Hematopoietic multipotent progenitor cell treated with erythropoietin and hydrocortisone succinate and interleukin-3 and kit ligand, for 4 days (in vitro differentiated cells): Measurements from ENCODE around the gene AKTIP.

Experiments used
- DNase-seq: peaks from one replicate; pipeline ENCODE4 v3.0.0-alpha.2; 2015

Gene AKTIP

DNA sequence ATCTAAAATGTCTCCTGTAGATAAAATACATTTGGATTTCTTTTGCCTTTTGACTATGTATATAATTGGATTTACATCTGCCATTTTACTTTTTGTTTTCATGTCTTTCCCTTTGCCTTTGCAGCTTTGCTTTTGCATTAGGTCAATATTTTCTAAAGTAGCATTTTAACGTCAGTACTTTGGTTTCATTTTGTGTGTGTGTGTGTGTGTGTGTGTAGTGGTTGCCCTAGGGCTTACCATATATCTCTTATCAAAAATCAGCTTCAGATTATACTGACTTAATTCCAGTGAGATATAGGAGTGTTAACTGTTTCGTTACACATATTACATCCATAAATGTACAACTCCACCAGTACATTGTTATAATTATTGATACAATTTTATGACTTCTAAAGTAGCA lies 26.1 kb downstream of the AKTIP start:
- DNase-seq = no peak

DNA sequence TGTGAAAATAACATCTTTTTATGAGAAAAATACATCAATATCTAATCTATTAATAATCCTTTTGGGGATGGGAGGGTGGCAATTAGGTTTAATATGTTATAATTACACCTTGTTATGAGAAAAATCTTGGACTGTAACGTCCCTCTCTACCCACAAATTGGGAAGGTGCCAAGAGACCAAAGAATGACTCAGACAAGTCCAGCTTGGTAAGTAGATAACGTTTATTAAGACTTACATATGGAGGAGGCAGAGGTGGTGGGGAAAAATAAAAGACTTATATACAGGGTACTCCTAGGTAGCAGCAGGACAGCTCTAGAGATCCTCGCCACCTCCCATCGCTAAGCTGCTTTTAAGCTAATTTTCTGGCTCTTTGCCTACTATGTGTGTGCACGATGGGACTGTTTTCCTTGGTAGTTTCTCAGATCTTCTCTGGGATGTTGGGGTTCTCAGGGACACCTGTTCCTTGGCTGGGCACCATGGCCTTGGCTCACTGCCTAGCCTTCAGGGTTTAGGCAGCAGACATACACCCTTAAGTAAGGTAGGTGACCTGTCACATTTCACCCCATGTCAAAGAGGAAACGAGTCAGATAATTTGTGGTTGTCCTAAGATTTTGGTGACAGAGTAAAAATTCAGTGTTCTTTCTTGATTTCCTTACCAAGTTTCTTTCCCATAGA lies 37.3 kb downstream of the AKTIP start:
- DNase-seq = peak; percentile 89

DNA sequence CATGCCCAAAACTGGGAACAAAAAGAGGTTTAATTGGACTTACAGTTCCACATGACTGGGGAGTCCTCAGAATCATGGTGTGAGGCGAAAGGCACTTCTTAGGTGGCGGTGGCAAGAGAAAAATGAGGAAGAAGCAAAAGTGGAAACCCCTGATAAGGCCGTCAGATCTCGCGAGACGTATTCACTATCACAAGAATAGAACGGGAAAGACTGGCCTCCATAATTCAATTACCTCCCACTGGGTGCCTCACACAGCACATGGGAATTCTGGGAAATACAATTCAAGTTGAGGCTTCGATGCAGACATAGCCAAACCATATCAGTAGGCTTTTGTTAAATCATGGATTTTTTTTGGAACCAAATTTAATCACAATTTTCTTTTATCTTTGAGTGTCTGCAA lies 44.4 kb downstream of the AKTIP start:
- peak; percentile 33 for DNase-seq

- DNase-seq = peak; percentile 66
Measured at GRCh38 chr16:53457670-53458069, 45.3 kb downstream of the AKTIP start.

- peak; percentile 85 for DNase-seq
Measured at GRCh38 chr16:53456625-53457024, 46.4 kb downstream of the AKTIP start.

GRCh38 chr16:53453928-53454327 lies 49.1 kb downstream of the AKTIP start:
- no peak for DNase-seq

DNA sequence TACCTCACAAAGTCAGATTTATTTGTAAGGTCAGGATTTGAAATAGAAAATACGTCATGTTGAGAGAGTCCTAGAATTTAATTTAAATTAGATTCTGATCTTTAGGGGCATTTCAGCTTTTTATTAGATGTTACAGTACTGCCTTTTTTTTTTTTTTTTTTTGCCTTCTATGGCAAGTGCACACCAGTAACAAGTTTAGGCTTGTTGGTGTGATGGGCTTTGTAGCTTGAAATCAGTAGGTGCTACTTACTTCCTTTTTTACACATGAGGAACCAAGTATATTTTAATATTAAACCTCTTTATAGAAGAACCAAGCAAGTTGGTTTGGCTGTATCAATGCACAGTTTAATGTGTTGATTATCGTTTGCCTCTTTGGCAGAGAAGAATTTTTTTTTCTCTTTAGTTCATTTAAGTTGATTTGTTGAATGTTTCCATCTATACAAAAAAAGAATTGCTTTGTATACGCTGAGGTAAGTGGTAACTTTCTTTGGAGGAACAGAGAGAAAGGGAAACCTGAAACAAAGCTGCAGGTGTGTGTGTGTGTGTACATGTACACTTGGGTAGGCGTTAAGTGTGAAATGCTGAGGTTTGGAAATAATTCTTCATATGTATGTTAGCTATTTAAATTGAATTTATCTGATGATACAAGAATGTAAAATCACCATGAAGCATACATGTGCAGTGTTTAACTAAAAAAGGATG lies 53.0 kb downstream of the AKTIP start:
- DNase-seq = no peak

- DNase-seq = no peak
Measured at GRCh38 chr16:53446090-53446489, 56.9 kb downstream of the AKTIP start.

GRCh38 chr16:53445534-53445933 lies 57.5 kb downstream of the AKTIP start:
- DNase-seq = no peak
